Esophagus squamous epithelium (tissue), 4 donors: ENCODE measurements around the gene KCNK5.

Experiments
- POLR2A ChIP-seq, 4 donors: fragments of 450-650 bp; IDR thresholded peaks; one replicate each; pipeline ENCODE4 v1.6.1; 2017; ENCODE audit warnings: antibody characterized with exemption in 4 of 4, mild to moderate bottlenecking in 4 of 4, moderate library complexity in 3 of 4
- TF ChIP-seq, protein P1 (sequence below), 6 experiments: fragments of 450-650 bp in 4 of 6; fragments of 200-600 bp in 2 of 6; sonication (generic) in 2 of 6; IDR thresholded peaks; one replicate each; pipeline ENCODE4 v1.5.1; 2016 to 2019; ENCODE audit warnings: antibody characterized with exemption in 6 of 6, mild to moderate bottlenecking in 4 of 6, moderate library complexity in 4 of 6

DNA sequence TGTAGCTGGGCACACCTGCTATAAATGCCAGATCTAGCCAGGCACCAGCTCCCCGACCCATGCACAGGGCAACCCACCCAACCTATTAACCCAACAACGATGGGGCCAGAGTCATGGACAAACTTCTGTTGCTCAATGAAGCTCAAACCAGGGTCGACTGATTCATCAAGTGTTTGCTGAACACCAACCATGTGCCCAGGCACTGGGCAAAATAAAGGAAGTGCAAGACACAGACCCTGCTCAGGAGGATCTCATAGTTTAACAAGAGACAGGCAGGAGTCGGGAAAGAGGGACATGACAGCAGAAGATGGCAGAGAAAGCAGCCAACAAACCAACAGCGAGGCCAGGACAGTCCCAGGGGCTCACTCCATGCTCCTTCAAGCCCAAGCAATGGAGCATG is 18.8 kb downstream of the KCNK5 start:
- TF ChIP-seq, protein P1, sequence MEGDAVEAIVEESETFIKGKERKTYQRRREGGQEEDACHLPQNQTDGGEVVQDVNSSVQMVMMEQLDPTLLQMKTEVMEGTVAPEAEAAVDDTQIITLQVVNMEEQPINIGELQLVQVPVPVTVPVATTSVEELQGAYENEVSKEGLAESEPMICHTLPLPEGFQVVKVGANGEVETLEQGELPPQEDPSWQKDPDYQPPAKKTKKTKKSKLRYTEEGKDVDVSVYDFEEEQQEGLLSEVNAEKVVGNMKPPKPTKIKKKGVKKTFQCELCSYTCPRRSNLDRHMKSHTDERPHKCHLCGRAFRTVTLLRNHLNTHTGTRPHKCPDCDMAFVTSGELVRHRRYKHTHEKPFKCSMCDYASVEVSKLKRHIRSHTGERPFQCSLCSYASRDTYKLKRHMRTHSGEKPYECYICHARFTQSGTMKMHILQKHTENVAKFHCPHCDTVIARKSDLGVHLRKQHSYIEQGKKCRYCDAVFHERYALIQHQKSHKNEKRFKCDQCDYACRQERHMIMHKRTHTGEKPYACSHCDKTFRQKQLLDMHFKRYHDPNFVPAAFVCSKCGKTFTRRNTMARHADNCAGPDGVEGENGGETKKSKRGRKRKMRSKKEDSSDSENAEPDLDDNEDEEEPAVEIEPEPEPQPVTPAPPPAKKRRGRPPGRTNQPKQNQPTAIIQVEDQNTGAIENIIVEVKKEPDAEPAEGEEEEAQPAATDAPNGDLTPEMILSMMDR (IDR thresholded peaks at IDR 0.05), result no peak
- TF ChIP-seq POLR2A (IDR thresholded peaks at IDR 0.05), result no peak
